Sigmoid colon (tissue), 4 donors: ENCODE measurements around the gene NFKBIZ.

Source experiments
- POLR2A ChIP-seq, 2 donors: fragments of 450-650 bp; IDR thresholded peaks; one replicate each; pipeline ENCODE4 v1.6.1; 2016; ENCODE audit warnings: antibody characterized with exemption in 2 of 2, mild to moderate bottlenecking in 2 of 2, moderate library complexity in 2 of 2
- POLR2AphosphoS5 ChIP-seq, 4 donors: sonication (generic); formaldehyde crosslinking; IDR thresholded peaks; one replicate each; pipeline ENCODE4 v1.6.1; 2017; ENCODE audit warnings: antibody characterized with exemption in 4 of 4

DNA sequence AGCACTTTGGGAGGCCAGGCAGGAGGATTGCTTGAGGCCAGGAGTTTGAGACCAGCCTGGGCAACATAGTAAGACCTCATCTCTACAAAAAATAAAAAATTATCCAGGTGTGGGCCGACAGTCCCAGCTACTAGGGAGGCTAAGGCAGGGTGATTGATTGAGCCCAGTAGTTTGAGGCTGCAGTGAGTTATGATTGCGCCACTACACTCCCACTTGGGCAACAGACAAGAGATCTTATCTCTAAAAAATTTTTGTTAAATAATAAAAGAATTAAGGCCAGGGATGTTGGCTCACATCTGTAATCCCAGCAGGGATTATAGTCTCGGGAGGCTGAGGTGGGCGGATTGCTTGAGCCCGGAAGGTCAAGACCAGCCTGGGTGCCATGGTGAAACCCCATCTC lies 25.8 kb upstream of the NFKBIZ start:
- TF ChIP-seq POLR2AphosphoS5 (IDR thresholded peaks at IDR 0.05) (no peak), POLR2A (IDR thresholded peaks at IDR 0.05) (no peak)
